CD1c-positive myeloid dendritic cell (primary cell): Measurements from ENCODE around the gene CNTN1.
"Not testable (repeated sequence)": the region's sequence is repeated elsewhere in the genome, so short reads cannot be mapped to it uniquely, and the experiment has no call there.

Source experiments
- DNase-seq: peaks from one replicate; pipeline ENCODE4 v3.0.0-alpha.2; 2016; ENCODE audit errors: extremely low spot score

The CNTN1 gene

GRCh38 chr12:40701756-40702155 lies 9.5 kb downstream of the CNTN1 start:
- no peak for DNase-seq

- DNase-seq: no peak
Measured at GRCh38 chr12:40711121-40711520, 18.9 kb downstream of the CNTN1 start.

- no peak for DNase-seq
Measured at GRCh38 chr12:40714636-40715035, 22.4 kb downstream of the CNTN1 start.

GRCh38 chr12:40716037-40716436 lies 23.8 kb downstream of the CNTN1 start:
- no peak for DNase-seq

- DNase-seq: no peak
Measured at GRCh38 chr12:40717576-40717975, 25.3 kb downstream of the CNTN1 start.

- no peak for DNase-seq
Measured at GRCh38 chr12:40718878-40719372, 26.7 kb downstream of the CNTN1 start.

GRCh38 chr12:40723001-40723400 lies 30.8 kb downstream of the CNTN1 start:
- DNase-seq: no peak

- DNase-seq: no peak
Measured at GRCh38 chr12:40726366-40726765, 34.1 kb downstream of the CNTN1 start.

GRCh38 chr12:40727774-40728483 lies 35.7 kb downstream of the CNTN1 start:
- no peak for DNase-seq

GRCh38 chr12:40730281-40730680 lies 38.0 kb downstream of the CNTN1 start:
- DNase-seq: no peak

- DNase-seq: no peak
Measured at GRCh38 chr12:40733871-40734270, 41.6 kb downstream of the CNTN1 start.

- DNase-seq: no peak
Measured at GRCh38 chr12:40734276-40734675, 42.0 kb downstream of the CNTN1 start.

GRCh38 chr12:40735551-40736230 lies 43.5 kb downstream of the CNTN1 start:
- DNase-seq: no peak

- not testable (repeated sequence) for DNase-seq
Measured at GRCh38 chr12:40737416-40737815, 45.2 kb downstream of the CNTN1 start.

GRCh38 chr12:40738856-40739255 lies 46.6 kb downstream of the CNTN1 start:
- DNase-seq: no peak

- no peak for DNase-seq
Measured at GRCh38 chr12:40742041-40742440, 49.8 kb downstream of the CNTN1 start.

- no peak for DNase-seq
Measured at GRCh38 chr12:40745386-40745785, 53.1 kb downstream of the CNTN1 start.

- DNase-seq: no peak
Measured at GRCh38 chr12:40749863-40750262, 57.6 kb downstream of the CNTN1 start.

GRCh38 chr12:40752011-40752410 lies 59.8 kb downstream of the CNTN1 start:
- DNase-seq: no peak

GRCh38 chr12:40760821-40761220 lies 68.6 kb downstream of the CNTN1 start:
- DNase-seq: no peak

GRCh38 chr12:40762072-40762471 lies 69.8 kb downstream of the CNTN1 start:
- no peak for DNase-seq

- DNase-seq: no peak
Measured at GRCh38 chr12:40768125-40768864, 76.1 kb downstream of the CNTN1 start.

GRCh38 chr12:40769846-40770245 lies 77.6 kb downstream of the CNTN1 start:
- DNase-seq: no peak
